Measurements from ENCODE around the gene RAB27A.
"Not testable (repeated sequence)": the region's sequence is repeated elsewhere in the genome, so short reads cannot be mapped to it uniquely, and the experiment has no call there.

Gene RAB27A

DNA sequence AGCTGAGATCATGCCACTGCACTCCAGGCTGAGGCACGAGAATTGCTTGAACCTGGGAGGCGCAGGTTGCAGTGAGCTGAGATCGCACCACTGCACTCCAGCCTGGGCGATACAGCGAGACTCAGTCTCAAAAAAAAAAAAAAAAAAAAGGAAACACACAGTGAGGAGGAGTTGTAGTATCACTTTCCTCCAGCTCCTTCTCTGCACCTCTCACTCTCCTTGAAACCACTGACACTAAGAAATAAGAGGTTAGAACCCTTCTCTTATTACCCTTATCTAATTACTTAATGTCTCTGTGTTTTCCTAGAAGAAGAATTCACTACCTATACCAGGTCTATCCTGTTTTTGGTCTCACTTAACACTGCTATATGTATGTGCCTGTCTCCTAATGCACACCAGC lies 31.7 kb downstream of the RAB27A start:
- Histone ChIP-seq H3K36me3 (ENCODE audit: insufficient read depth, low read length) (no peaks in the 10 kb centered on the region), H3K9ac (ENCODE audit: low read depth, low read length) (no peak overlapping the region), H3K27ac (ENCODE audit: low read depth, low read length) (no peak overlapping the region), H3K4me3 (ENCODE audit: low read length) (no peak overlapping the region), H3K4me1 (ENCODE audit: insufficient read depth, low read length) (no peaks in the 10 kb centered on the region), H3K27me3 (ENCODE audit: insufficient read depth, low read length) (no peaks in the 10 kb centered on the region), H3K9me3 (ENCODE audit: insufficient read depth, low read depth, low read length) (no peaks in the 10 kb centered on the region)
- over 99% methylated on average over 5 of the region's 5 CpGs for WGBS

DNA sequence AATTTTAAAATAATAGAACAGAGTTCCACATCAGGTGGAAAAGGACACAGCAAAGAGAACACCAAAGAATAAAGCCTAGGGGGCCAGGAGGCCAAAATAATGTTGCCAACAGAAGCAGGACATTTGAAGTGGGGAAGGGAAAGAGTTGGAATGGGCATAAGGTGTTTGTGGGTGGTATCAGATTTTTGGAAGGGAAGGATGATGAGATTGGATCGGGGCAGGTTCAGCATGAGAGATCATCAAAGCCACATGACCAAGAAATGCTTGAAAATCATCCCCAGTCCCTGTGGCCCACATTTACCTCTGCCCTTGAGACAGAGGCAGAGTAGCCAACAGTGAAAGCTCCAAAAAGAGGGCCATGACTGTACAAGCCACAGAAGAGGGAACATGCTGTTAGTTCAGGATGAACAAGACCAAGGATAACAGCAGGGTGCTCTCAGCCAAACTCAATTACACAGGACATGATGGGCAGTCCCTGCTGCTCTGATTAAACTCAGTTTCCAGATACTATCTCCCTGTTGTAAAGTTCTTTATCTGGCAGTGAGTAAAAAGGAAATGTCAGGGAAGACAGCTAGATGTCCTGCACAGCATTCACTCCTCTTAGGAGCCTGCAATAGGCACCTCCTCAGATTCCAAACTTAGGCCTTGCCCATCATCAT lies 32.5 kb downstream of the RAB27A start:
- H3K4me1 ChIP-seq (ENCODE audit: insufficient read depth, low read length): no peaks in the 10 kb centered on the region
- H3K9me3 ChIP-seq (ENCODE audit: insufficient read depth, low read depth, low read length): no peaks in the 10 kb centered on the region
- WGBS: 86% methylated on average over 1 of the region's 1 CpG
- no peak overlapping the region for H3K9ac ChIP-seq (ENCODE audit: low read depth, low read length)
- H3K27ac ChIP-seq (ENCODE audit: low read depth, low read length): no peak overlapping the region
- no peaks in the 10 kb centered on the region for H3K36me3 ChIP-seq (ENCODE audit: insufficient read depth, low read length)
- H3K27me3 ChIP-seq (ENCODE audit: insufficient read depth, low read length): no peaks in the 10 kb centered on the region
- H3K4me3 ChIP-seq (ENCODE audit: low read length): no peak overlapping the region

DNA sequence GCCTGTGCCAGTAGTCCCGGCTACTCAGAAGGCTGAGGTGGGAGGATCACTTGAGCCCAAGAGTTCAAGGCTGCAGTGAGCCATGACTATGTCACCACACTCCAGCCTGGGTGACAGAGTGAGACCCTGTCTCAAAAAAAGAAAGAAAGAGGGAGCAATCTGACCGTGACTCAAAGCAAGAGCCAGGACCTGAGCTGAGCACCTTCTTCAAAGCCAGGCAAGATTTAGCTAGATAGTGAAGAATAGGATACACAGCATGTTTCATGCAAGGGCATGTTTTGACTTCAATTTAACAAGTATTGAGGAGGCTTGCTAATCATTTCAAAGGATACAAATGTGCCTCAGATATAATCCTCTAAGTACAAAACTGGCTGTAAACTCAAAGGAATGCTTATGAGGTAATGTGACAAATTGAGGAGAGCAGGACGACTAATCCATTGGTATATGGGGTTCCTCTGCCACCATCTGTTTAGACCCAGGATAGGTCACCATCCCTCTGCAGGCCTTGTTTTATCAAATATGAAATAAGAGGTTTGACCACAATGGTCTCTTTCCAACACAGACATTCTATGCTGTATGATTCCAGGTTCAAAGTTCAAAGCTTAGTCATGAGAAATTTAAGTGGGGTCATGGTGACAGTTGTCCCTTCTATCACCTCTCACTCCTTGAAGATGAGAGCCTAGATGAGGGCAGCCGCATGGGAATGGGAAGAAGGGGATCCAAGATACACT lies 33.2 kb downstream of the RAB27A start:
- H3K9me3 ChIP-seq (ENCODE audit: insufficient read depth, low read depth, low read length): no peaks in the 10 kb centered on the region
- no peak overlapping the region for H3K27ac ChIP-seq (ENCODE audit: low read depth, low read length)
- H3K9ac ChIP-seq (ENCODE audit: low read depth, low read length): no peak overlapping the region
- WGBS: 92% methylated on average over 3 of the region's 4 CpGs
- H3K4me3 ChIP-seq (ENCODE audit: low read length): no peak overlapping the region
- no peaks in the 10 kb centered on the region for H3K36me3 ChIP-seq (ENCODE audit: insufficient read depth, low read length)
- no peaks in the 10 kb centered on the region for H3K4me1 ChIP-seq (ENCODE audit: insufficient read depth, low read length)
- no peaks in the 10 kb centered on the region for H3K27me3 ChIP-seq (ENCODE audit: insufficient read depth, low read length)

DNA sequence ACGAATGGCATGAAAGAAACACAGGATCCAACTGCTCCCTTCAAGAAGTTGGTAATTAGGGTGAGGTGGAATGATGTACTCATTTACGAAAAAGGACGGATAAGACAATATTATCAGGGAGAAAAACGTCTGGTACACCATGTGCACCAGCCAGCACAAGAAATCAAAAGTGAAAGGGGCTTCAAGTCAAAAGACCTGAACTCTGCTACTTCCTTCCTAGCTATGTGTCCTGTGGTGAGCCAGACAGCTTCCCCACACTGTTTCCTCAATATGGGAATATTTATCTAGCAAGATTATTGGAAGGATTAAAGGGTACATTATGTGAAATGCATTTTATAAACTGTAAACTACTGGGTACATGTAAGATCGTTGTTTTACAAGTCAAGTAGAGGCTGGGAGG lies 33.9 kb downstream of the RAB27A start:
- Histone ChIP-seq H3K27ac (ENCODE audit: low read depth, low read length) (no peak overlapping the region), H3K36me3 (ENCODE audit: insufficient read depth, low read length) (no peaks in the 10 kb centered on the region), H3K4me1 (ENCODE audit: insufficient read depth, low read length) (no peaks in the 10 kb centered on the region), H3K27me3 (ENCODE audit: insufficient read depth, low read length) (no peaks in the 10 kb centered on the region), H3K9ac (ENCODE audit: low read depth, low read length) (no peak overlapping the region), H3K4me3 (ENCODE audit: low read length) (no peak overlapping the region), H3K9me3 (ENCODE audit: insufficient read depth, low read depth, low read length) (no peaks in the 10 kb centered on the region)
- WGBS: 93% methylated on average over 5 of the region's 5 CpGs

DNA sequence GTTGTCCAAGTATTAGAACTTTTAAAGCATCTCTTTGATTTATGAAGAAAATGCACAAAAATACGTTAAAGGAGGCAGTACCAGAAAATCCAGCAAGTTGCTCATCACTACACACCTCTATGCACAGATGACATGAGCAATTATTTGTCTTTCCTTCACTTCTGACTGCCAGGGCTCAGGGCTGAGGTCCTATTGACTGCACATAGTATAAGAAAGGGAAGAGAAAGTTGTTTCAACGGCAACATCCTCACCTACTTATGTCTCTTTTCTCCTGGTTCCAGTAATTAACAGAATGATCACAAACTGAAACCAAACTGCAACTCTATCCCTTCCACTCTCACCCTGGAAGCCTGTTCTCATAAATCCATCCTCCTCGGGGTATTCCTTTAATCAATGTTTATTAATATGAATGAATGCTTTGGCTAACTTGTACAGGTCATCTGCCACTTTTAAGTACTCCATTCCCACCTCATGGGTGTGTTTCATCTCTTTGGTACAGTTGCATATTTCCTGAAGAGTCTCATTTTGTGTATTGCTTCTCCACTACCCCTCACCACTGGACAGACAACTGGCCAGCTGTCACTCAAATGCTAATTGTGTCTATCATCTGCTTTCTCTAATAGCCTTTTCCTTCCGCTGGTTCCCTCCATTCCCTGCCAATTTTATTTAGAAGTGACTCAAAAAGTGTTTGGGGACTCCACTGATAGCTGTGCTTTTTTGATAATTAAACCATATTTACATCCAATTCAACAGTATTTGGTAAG lies 34.5 kb downstream of the RAB27A start:
- Histone ChIP-seq H3K27ac (ENCODE audit: low read depth, low read length) (no peak overlapping the region), H3K4me1 (ENCODE audit: insufficient read depth, low read length) (no peaks in the 10 kb centered on the region)
- 97% methylated on average over 3 of the region's 4 CpGs for WGBS

DNA sequence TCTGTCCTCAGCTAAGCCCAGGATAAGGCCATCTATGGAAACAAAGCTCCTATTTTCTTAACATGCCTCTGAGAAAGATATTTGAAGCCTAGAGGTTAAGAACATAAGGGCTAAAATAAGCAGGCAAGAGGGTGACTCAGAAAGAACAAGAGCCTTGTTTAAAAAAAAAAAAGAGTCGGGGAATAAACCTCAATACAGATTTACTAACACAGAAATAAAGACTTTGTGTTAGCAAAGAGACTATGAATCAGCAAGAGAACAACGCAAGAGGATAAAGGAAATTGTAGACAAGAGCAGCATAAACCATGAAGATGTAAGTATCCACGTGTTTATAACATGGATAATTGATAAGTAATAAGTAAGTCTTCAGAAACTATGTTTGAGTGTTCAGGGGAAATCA lies 36.0 kb downstream of the RAB27A start:
- H3K36me3 ChIP-seq (ENCODE audit: insufficient read depth, low read length): no peaks in the 10 kb centered on the region

More for the DNA sequence above, 34.5 kb downstream of the RAB27A start:
- Histone ChIP-seq H3K27me3 (ENCODE audit: insufficient read depth, low read length) (no peaks in the 10 kb centered on the region), H3K4me3 (ENCODE audit: low read length) (no peak overlapping the region), H3K9ac (ENCODE audit: low read depth, low read length) (no peak overlapping the region), H3K36me3 (ENCODE audit: insufficient read depth, low read length) (no peaks in the 10 kb centered on the region), H3K9me3 (ENCODE audit: insufficient read depth, low read depth, low read length) (no peaks in the 10 kb centered on the region)

DNA sequence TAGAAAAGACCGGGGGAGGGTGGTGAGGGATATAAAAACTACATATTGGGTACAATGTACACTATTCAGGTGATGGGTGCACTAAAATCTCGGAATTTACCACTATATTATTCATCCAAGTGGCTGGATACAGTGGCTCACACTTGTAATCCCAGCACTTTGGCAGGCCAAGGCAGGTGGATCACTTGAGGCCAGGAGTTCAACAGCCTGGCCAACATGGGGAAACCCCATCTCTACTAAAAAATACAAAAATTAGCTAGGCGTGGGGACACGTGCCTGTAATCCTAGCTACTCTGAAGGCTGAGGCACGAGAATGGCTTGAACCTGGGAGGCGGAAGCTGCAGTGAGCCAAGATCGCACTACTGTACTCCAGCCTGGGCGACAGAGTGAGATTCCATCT lies 37.4 kb downstream of the RAB27A start:
- H3K27ac ChIP-seq (ENCODE audit: low read depth, low read length); H3K9ac ChIP-seq (ENCODE audit: low read depth, low read length); H3K4me1 ChIP-seq (ENCODE audit: insufficient read depth, low read length); H3K36me3 ChIP-seq (ENCODE audit: insufficient read depth, low read length); H3K9me3 ChIP-seq (ENCODE audit: insufficient read depth, low read depth, low read length); H3K4me3 ChIP-seq (ENCODE audit: low read length); H3K27me3 ChIP-seq (ENCODE audit: insufficient read depth, low read length): not testable (repeated sequence)
- WGBS: 94% methylated on average over 7 of the region's 8 CpGs

More for the DNA sequence above, 36.0 kb downstream of the RAB27A start:
- no peak overlapping the region for H3K4me3 ChIP-seq (ENCODE audit: low read length)
- H3K4me1 ChIP-seq (ENCODE audit: insufficient read depth, low read length): peaks cover 5% of the 10 kb centered on the region; the same call in 1 of the 2 replicates
- H3K27ac ChIP-seq (ENCODE audit: low read depth, low read length): no peak overlapping the region
- 96% methylated on average over 2 of the region's 3 CpGs for WGBS
- H3K27me3 ChIP-seq (ENCODE audit: insufficient read depth, low read length): no peaks in the 10 kb centered on the region
- no peak overlapping the region for H3K9ac ChIP-seq (ENCODE audit: low read depth, low read length)
- no peaks in the 10 kb centered on the region for H3K9me3 ChIP-seq (ENCODE audit: insufficient read depth, low read depth, low read length)

DNA sequence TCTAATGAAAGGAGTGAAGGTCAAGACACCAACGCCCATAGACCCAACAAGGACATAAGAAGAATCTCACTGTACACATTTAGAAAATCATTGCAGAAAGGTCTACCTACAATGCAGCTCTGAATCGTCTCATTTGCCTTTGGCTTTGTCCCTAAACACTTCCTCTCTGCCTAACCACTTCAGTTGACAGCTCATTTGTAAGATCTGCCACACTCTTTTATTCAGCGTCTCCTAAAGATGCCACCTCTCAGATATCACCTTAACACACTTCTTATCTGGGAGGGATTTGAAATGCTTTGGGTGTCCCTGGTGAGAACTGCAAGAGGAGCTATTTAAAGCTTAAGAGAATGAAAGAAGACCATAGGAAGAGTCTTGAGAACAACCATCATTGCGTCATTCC lies 38.7 kb downstream of the RAB27A start:
- Histone ChIP-seq H3K9ac (ENCODE audit: low read depth, low read length) (no peak overlapping the region), H3K27me3 (ENCODE audit: insufficient read depth, low read length) (no peaks in the 10 kb centered on the region), H3K36me3 (ENCODE audit: insufficient read depth, low read length) (no peaks in the 10 kb centered on the region), H3K4me1 (ENCODE audit: insufficient read depth, low read length) (peaks cover 7% of the 10 kb centered on the region; the same call in 1 of the 2 replicates), H3K9me3 (ENCODE audit: insufficient read depth, low read depth, low read length) (no peaks in the 10 kb centered on the region), H3K4me3 (ENCODE audit: low read length) (no peak overlapping the region), H3K27ac (ENCODE audit: low read depth, low read length) (no peak overlapping the region)
- WGBS: 80% methylated on average over 4 of the region's 4 CpGs

DNA sequence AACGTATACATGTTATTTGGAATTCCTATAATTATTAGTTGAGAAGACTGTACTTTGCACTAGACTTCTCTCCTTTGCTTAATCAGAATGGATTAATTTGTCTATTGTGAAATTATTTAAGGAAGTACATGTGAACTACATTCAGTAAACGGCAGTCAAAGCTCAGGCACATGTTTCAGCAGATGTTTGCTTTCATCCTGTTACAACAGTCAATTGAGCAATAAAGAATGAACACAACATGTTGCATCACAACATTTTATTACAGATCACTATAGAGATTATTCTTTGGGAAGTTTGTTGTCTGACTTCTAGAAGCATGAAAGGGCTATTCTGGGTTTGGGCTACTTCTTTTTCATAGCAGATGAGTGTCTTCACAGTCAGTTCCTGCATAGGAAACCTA lies 39.2 kb downstream of the RAB27A start:
- no peaks in the 10 kb centered on the region for H3K27me3 ChIP-seq (ENCODE audit: insufficient read depth, low read length)
- H3K9me3 ChIP-seq (ENCODE audit: insufficient read depth, low read depth, low read length): no peaks in the 10 kb centered on the region
- WGBS: 95% methylated on average over 1 of the region's 2 CpGs
- no peak overlapping the region for H3K4me3 ChIP-seq (ENCODE audit: low read length)
- peaks cover 7% of the 10 kb centered on the region; the same call in 1 of the 2 replicates for H3K4me1 ChIP-seq (ENCODE audit: insufficient read depth, low read length)
- H3K36me3 ChIP-seq (ENCODE audit: insufficient read depth, low read length): no peaks in the 10 kb centered on the region
- H3K27ac ChIP-seq (ENCODE audit: low read depth, low read length): no peak overlapping the region
- no peak overlapping the region for H3K9ac ChIP-seq (ENCODE audit: low read depth, low read length)

DNA sequence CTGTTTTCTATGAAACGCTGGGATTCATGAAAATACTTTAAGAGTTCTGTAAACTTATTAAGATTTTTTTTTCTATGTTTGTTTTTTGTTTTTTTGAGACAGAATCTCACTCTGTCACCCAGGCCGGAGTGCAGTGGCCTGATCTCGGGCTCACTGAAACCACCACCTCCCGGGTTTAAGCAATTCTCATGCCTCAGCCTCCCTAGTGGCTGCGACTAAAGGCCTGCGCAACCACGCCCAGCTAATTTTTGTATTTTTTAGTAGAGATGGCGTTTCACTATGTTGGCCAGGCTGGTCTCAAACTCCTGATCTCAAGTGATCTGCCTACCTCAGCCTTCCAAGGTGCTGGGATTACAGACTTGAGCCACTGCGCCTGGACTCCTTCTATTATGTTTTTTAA lies 39.7 kb downstream of the RAB27A start:
- not testable (repeated sequence) for H3K27me3 ChIP-seq (ENCODE audit: insufficient read depth, low read length); H3K27ac ChIP-seq (ENCODE audit: low read depth, low read length); H3K36me3 ChIP-seq (ENCODE audit: insufficient read depth, low read length); H3K4me1 ChIP-seq (ENCODE audit: insufficient read depth, low read length); H3K9ac ChIP-seq (ENCODE audit: low read depth, low read length); H3K4me3 ChIP-seq (ENCODE audit: low read length); H3K9me3 ChIP-seq (ENCODE audit: insufficient read depth, low read depth, low read length)
- 95% methylated on average over 9 of the region's 9 CpGs for WGBS

DNA sequence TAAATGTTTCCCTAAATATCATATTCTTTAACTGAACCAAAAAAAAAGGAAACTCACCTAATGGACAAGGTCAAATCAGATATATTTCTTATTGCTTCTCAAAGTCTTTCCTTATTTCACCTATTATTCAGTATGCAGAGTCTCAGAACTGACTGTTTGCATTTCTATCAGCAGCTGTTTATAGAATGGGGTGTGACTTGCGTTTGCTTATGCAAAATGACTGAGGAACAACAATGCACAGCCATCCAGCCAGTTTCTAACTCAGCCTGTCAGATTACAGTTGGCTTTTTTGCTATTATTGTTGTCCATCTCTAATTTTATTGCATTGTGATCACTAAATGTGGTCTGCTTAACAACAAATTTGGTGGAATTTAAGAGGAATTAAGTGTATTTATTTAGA lies 40.7 kb downstream of the RAB27A start:
- 82% methylated on average over 1 of the region's 1 CpG for WGBS
- Histone ChIP-seq H3K9me3 (ENCODE audit: insufficient read depth, low read depth, low read length) (no peaks in the 10 kb centered on the region), H3K27ac (ENCODE audit: low read depth, low read length) (no peak overlapping the region), H3K36me3 (ENCODE audit: insufficient read depth, low read length) (no peaks in the 10 kb centered on the region), H3K4me1 (ENCODE audit: insufficient read depth, low read length) (peaks cover 7% of the 10 kb centered on the region; the same call in 1 of the 2 replicates), H3K4me3 (ENCODE audit: low read length) (no peak overlapping the region), H3K9ac (ENCODE audit: low read depth, low read length) (no peak overlapping the region), H3K27me3 (ENCODE audit: insufficient read depth, low read length) (no peaks in the 10 kb centered on the region)

Data from HUES64 (cell line).